Breast epithelium (tissue), 4 donors: ENCODE results near the gene KAT8. TPM values are rescaled to one million over a fixed set of nuclear protein-coding genes. Genes with fewer than 3 reads are reported as not detected.
"Not testable (repeated sequence)": the region's sequence is repeated elsewhere in the genome, so short reads cannot be mapped to it uniquely, and the experiment has no call there.

ENCODE experiments used
- DNase-seq, 2 donors: peaks; one replicate each; pipeline ENCODE4 v3.0.0-alpha.2; 2019; ENCODE audit warnings: low spot score in 2 of 2
- H3K27ac ChIP-seq, 2 donors: fragments of 200-600 bp; sonication (generic) in 1 of 2; one replicate each; pipeline ENCODE4 v1.5.1; 2016 to 2019; ENCODE audit warnings: mild to moderate bottlenecking in 1 of 2
- H3K27me3 ChIP-seq, 2 donors: fragments of 200-600 bp; sonication (generic) in 1 of 2; one replicate each; pipeline versions ENCODE4 v1.5.1 to v1.6.0; 2017 to 2019; ENCODE audit warnings: control low read depth in 1 of 2, mild to moderate bottlenecking in 1 of 2
- H3K36me3 ChIP-seq: fragments of 200-600 bp; one replicate; pipeline ENCODE4 v1.5.1; 2019
- H3K4me1 ChIP-seq, 2 donors: fragments of 200-600 bp; sonication (generic); one replicate each; pipeline ENCODE4 v1.5.1; 2016 to 2019; ENCODE audit warnings: control low read depth in 1 of 2
- H3K4me3 ChIP-seq, 3 donors: fragments of 200-600 bp; sonication (generic); 1 replicate in 2 of 3; 2 replicates in 1 of 3; pipeline ENCODE4 v1.5.1; 2016 to 2019; ENCODE audit warnings: mild to moderate bottlenecking in 3 of 3, moderate library complexity in 2 of 3
- H3K9me3 ChIP-seq, 2 donors: fragments of 200-600 bp; sonication (generic) in 1 of 2; one replicate each; pipeline ENCODE4 v1.5.1; 2016 to 2019; ENCODE audit warnings: control low read depth in 1 of 2
- CTCF ChIP-seq, 3 donors: fragments of 450-650 bp; IDR thresholded peaks; one replicate each; pipeline ENCODE4 v1.5.1; 2016 to 2017; ENCODE audit warnings: antibody characterized with exemption in 3 of 3, mild to moderate bottlenecking in 3 of 3, moderate library complexity in 3 of 3
- POLR2A ChIP-seq: fragments of 450-650 bp; IDR thresholded peaks from one replicate; pipeline ENCODE4 v1.6.1; 2016; ENCODE audit warnings: antibody characterized with exemption, mild to moderate bottlenecking, moderate library complexity
- POLR2AphosphoS5 ChIP-seq, 3 donors: sonication (generic); formaldehyde crosslinking; IDR thresholded peaks; one replicate each; pipeline ENCODE4 v1.6.1; 2017; ENCODE audit warnings: antibody characterized with exemption in 3 of 3
- intact Hi-C: fragments of 100-400 bp; cut with DNase I; formaldehyde crosslinking; loops from one replicate; pipeline ENCODE4 v1.15.1; 2023; ENCODE audit warnings: low total_unique reads
- total RNA-seq, 3 donors: library from RNA; depleted of rRNA; stranded (reverse); fragments of >200 nt; gene quantifications; one replicate each; pipeline ENCODE4 v1.1.0, GENCODE V29; 2016

Gene KAT8
- total RNA-seq, 3 donors from 2014 or later: 53.6 to 85.0 (median 67.8) TPM

- intact Hi-C loops: no loop called here
- no peak for DNase-seq
- Histone ChIP-seq H3K36me3 (no peaks in the 10 kb centered on the region), H3K27me3 (no peaks in the 10 kb centered on the region), H3K9me3 (no peaks in the 10 kb centered on the region), H3K4me3 (peak overlapping the region in 2 of 3 donors; percentile 68 to 73), H3K27ac (peak overlapping the region; percentile 95), H3K4me1 (peaks cover 4 to 48% of the 10 kb centered on the region in 2 donors)
- TF ChIP-seq POLR2A: no peak
- no peak for TF ChIP-seq POLR2AphosphoS5 (IDR thresholded peaks at IDR 0.05)
- no peak for TF ChIP-seq CTCF (IDR thresholded peaks at IDR 0.05)
Measured at GRCh38 chr16:31134091-31134571, 16.7 kb downstream of the KAT8 start.

- H3K4me1 ChIP-seq: peaks cover 4 to 45% of the 10 kb centered on the region in 2 donors
- H3K27ac ChIP-seq: peak overlapping the region; percentile 95
- H3K9me3 ChIP-seq: no peaks in the 10 kb centered on the region
- H3K36me3 ChIP-seq: no peaks in the 10 kb centered on the region
- no peaks in the 10 kb centered on the region for H3K27me3 ChIP-seq
- intact Hi-C loops: no loop called here
- peak overlapping the region in 2 of 3 donors; percentile 68 to 73 for H3K4me3 ChIP-seq
- TF ChIP-seq POLR2A: no peak
- peak; percentile 22 to 69 (median 53) for TF ChIP-seq CTCF (IDR thresholded peaks at IDR 0.05)
- TF ChIP-seq POLR2AphosphoS5 (IDR thresholded peaks at IDR 0.05): peak in 1 of 3 donors; percentile 49
- peak in 1 of 2 donors; percentile 70 for DNase-seq
Measured at GRCh38 chr16:31134625-31135534, 17.4 kb downstream of the KAT8 start.

- Histone ChIP-seq H3K4me3 (peak within 1 kb of the TSS in 2 of 3 donors; percentile 68 to 73), H3K27me3 (no peaks in the 10 kb centered on the region), H3K27ac (peak within 1 kb of the TSS; percentile 95), H3K4me1 (peaks cover 0 to 38% of the 10 kb centered on the region in 2 donors), H3K9me3 (no peaks in the 10 kb centered on the region), H3K36me3 (no peaks in the 10 kb centered on the region)
- TF ChIP-seq POLR2AphosphoS5 (IDR thresholded peaks at IDR 0.05) (peak in 1 of 3 donors; percentile 83), CTCF (IDR thresholded peaks at IDR 0.05) (no peak), POLR2A (peak; percentile 55)
- DNase-seq: peak; percentile 90 to 91
- intact Hi-C loops: no loop called here
Measured at GRCh38 chr16:31135535-31136286, 18.2 kb downstream of the KAT8 start, which contains the start of gene PRSS8. Gene PRSS8, minus strand, starts transcription at chr16:31135727. Its CDS starts 229 bp downstream, at chr16:31135498.

GRCh38 chr16:31136287-31136662, 18.8 kb downstream of the KAT8 start:
- intact Hi-C loops: no loop called here
- no peaks in the 10 kb centered on the region for H3K9me3 ChIP-seq
- no peak overlapping the region for H3K4me3 ChIP-seq
- no peaks in the 10 kb centered on the region for H3K27me3 ChIP-seq
- no peaks in the 10 kb centered on the region for H3K36me3 ChIP-seq
- no peak overlapping the region for H3K27ac ChIP-seq
- TF ChIP-seq CTCF (IDR thresholded peaks at IDR 0.05): no peak
- no peak for TF ChIP-seq POLR2A
- no peak for TF ChIP-seq POLR2AphosphoS5 (IDR thresholded peaks at IDR 0.05)
- peaks cover 2 to 35% of the 10 kb centered on the region in 2 donors for H3K4me1 ChIP-seq
- no peak for DNase-seq

- H3K36me3 ChIP-seq, intact Hi-C loops, H3K9me3 ChIP-seq, H3K4me3 ChIP-seq, H3K27me3 ChIP-seq, H3K27ac ChIP-seq, DNase-seq: not testable (repeated sequence)
- H3K4me1 ChIP-seq: peaks cover 9 to 35% of the 10 kb centered on the region in 2 donors
Measured at GRCh38 chr16:31136822-31137499, 19.5 kb downstream of the KAT8 start.
